D341Med (cell line): Measurements from ENCODE around the gene TESMIN.

ENCODE experiments used
- DNase-seq: peaks from one replicate; pipeline ENCODE4 v3.0.0; 2012; ENCODE audit warnings: low spot score

The TESMIN gene

DNA sequence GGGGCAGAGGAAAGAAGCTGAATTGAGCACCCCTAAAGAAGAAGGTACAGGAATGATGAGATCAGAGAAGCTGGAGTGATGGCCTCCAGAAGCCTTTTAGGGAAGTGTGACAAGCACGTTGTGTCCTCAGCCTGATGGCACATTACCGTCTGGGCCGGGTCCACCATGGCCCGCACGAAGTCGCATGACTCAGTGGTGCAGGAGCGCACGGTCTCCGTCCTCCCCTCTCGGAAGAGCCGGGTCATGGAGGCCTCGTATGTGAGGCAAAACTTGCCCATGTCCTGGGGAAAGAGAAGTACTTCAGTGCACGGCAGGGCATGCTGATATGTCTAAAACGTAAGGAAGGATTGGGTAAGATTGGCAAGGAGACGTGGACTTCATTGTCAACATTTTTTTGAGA lies 11.2 kb upstream of the TESMIN start:
- DNase-seq, result no peak

DNA sequence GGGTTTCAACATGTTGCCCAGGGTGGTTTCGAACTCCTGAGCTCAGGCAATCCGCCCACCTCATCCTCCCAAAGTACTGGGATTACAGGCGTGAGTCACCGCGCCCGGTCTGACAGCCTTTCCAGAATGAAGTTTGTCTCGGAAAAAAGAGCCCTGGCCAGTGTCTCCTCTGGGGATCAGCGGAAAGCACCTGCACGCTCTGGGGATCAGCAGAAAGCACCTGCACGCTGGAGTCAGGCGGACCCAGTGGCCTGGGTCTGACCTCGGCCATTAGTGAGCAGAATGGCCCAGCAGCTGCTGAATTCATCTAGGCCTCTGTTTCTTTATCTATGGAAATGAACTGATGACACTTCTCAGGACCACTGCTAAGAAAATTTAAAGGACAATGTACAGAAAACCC lies 10.5 kb upstream of the TESMIN start:
- DNase-seq, result no peak

- no peak for DNase-seq
Measured at GRCh38 chr11:68759991-68760390, 8.7 kb upstream of the TESMIN start.

- no peak for DNase-seq
Measured at GRCh38 chr11:68757711-68758110, 6.4 kb upstream of the TESMIN start.

DNA sequence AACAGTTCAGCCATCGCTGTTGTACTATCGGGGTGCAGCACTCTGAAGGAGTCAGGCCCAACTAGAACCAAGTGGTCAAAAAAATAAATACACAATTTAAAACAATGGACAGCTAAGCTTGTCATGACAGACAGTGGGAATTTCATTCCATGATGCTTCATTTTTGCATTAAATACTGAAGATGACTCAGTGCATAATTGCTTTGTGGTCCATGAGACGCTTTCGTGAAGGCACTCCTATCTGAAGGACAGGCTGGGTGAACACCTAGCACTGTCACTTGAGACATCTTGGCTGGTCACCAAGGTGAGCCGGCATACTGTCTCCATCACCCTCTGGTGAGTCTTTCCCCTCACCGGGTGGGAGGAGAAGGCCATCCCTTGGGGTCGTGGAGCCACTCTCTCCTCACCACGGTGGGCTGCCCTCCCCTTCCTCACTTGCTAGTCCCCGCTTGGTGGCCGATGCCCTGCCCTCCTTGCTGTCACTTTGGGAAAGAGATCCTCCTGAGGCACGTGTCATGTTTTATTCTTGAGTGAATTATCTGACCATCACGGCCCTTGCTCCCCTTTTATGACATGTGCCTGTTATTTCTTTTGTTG lies 4.9 kb upstream of the TESMIN start:
- DNase-seq, result no peak

DNA sequence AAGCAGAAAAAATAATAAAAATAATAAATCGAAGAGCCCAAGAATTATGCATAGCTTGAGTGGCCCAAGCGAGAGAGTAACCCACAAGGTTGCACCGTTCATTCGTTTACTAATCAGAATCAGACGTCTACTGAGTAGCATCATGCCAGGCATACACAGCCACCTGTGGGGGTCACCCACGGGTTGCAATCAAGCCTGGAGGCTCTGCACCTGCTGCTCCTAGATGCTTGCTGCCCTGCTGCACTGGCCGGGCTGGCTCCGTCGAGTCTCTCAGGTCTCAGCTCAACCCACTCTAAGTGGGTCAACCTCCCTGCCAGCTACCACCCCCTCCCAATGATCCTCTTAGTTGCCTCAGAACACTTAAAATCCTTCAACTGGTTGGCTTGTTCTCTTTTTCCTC lies 2.0 kb upstream of the TESMIN start:
- no peak for DNase-seq

DNA sequence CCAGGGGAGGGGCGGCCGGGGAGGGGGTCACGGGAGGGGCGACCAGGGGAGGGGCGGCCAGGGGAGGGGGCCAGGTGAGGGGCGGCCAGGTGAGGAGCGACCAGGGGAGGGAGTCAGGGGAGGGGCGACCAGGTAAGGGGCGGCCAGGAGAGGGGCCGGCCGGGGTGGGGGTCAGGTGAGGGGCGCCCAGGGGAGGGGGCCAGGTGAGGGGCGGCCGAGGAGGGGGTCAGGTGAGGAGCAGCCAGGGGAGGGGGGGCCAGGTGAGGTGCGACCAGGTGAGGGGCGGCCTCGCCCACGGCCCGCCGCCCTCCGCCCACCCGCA lies 355 bp downstream of the TESMIN start:
- no peak for DNase-seq

- DNase-seq, result no peak
Measured at GRCh38 chr11:68750195-68751003, 921 bp downstream of the TESMIN start.

GRCh38 chr11:68749229-68750123 lies 1.8 kb downstream of the TESMIN start:
- DNase-seq, result no peak

GRCh38 chr11:68748061-68748460 lies 3.3 kb downstream of the TESMIN start:
- DNase-seq, result no peak

DNA sequence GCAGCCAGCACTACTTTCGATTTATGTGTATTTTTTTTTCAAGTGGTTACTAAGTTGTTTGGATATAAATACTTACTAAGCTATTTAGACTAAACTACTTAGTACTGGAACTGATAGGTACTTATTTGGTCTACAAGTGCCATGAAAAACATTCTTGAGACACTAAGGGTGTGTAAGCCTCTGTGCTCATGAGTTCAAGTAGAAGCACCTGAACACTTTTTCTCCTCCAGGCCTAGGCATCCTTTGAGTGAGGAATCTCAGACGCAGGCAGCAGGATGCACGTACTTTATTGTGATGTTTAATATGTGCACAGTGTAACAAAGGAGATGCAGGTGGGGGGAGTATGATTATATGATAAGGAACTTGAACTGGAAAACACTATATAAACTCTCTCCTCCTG lies 7.8 kb downstream of the TESMIN start:
- DNase-seq, result no peak

- DNase-seq, result no peak
Measured at GRCh38 chr11:68741463-68741862, 9.9 kb downstream of the TESMIN start.

GRCh38 chr11:68735646-68736045 lies 15.7 kb downstream of the TESMIN start:
- no peak for DNase-seq

GRCh38 chr11:68735125-68735524 lies 16.2 kb downstream of the TESMIN start:
- DNase-seq, result no peak

- DNase-seq, result no peak
Measured at GRCh38 chr11:68734111-68734510, 17.2 kb downstream of the TESMIN start.

GRCh38 chr11:68727783-68728182 lies 23.5 kb downstream of the TESMIN start:
- no peak for DNase-seq

DNA sequence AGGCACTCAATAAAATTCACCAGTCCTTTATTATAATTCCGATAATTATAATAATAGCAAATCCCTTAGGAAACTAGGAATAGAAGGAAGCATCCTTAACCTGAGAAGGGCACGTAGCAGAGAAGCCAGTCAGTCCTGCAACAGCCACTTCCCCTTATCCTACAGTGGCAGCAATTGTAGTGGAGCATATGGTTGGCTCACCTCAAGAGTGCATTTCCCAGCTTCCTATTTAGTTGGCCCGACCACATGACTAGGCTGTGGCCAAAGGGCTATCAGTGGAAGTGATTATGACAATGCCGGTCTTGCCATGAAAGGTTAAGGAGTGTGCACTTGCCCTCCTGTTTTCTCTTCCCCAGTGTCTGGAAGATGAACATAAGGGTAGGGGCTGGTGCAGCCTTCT lies 27.0 kb downstream of the TESMIN start:
- no peak for DNase-seq

DNA sequence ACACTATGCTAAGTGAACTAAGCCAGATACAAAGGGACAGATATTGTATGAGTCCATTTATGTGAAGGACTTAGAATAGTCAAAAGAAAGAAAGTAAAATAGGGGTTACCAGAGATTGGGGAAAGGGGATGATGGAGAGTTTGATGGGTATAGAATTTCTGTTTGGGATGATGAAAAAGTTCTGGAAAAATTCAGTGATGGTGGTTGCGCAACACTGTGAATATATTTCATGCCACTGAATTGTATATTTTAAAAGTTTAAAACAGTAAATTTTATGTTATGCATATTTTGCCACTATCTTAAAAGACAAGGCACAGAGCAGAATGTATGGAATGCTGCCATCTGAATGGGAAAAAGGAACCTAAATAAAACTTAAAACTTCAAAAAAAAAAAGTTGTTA lies 29.2 kb downstream of the TESMIN start:
- no peak for DNase-seq

DNA sequence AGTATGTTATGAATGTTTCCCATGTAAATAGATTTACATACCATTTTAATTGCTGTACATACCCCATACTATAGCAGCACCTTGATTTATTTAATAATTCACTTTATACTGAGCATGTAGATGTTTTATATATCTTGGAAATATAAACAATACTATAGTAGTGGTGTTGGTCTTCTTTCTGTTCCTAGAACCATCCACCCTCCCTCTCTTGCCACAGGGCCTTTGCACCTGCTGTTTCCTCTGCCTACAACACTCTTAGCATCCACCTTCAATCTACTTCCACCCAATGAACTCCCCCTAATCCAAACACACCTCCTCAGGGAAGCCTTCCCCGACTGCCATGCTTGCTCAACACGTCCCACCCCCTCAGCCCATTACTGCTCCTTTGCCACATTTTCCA lies 30.2 kb downstream of the TESMIN start:
- no peak for DNase-seq

DNA sequence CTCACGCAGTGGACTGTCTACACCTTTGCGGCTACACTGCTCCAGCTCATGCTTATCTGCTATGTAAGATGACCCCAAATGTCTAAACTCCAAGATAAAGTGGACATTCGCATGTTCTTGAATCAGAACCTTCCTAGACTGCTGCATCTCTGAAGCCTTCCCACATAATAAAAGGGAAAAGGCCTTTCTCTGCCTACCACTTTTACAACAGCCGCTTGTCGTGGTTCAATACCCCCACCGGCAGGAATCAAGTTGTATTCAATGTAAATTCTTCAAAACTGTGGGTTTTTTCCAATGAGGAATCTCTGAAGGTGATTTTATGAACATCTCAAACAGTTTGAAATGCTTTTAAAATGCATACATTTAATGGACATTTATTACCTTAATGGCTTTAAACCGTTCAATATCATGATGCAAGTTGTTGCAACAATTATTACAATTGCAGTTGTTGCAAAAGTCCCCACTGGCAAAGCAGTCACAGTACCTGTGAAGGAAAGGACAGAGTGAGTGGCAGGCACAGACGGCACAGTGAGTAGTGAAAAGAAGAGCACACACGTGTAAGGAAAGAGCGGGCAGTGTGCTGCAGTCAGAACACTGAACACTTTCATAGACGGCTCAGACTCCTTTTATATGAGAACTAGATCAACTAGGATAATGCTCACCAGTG lies 35.7 kb downstream of the TESMIN start:
- DNase-seq, result no peak

- DNase-seq, result no peak
Measured at GRCh38 chr11:68714060-68714856, 37.1 kb downstream of the TESMIN start.

GRCh38 chr11:68711114-68711513 lies 40.2 kb downstream of the TESMIN start:
- no peak for DNase-seq
